VCaP (cell line): ENCODE measurements around the gene RNF133.

ENCODE experiments used
- H3K27ac ChIP-seq: fragments of 450-650 bp; 2 replicates; pipeline ENCODE4 v1.5.1; 2017
- CTCF ChIP-seq: fragments of 450-650 bp; conservative IDR thresholded peaks from 2 replicates; pipeline ENCODE4 v1.5.1; 2017; ENCODE audit warnings: mild to moderate bottlenecking, moderate library complexity

The RNF133 gene, protein sequence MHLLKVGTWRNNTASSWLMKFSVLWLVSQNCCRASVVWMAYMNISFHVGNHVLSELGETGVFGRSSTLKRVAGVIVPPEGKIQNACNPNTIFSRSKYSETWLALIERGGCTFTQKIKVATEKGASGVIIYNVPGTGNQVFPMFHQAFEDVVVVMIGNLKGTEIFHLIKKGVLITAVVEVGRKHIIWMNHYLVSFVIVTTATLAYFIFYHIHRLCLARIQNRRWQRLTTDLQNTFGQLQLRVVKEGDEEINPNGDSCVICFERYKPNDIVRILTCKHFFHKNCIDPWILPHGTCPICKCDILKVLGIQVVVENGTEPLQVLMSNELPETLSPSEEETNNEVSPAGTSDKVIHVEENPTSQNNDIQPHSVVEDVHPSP

GRCh38 chr7:122699017-122699416, at the start of gene RNF133:
RNF133 (minus strand) TSS chr7:122699117; CDS start chr7:122698918, 199 bp downstream.
- no peak for TF ChIP-seq CTCF
- no peak within 1 kb of the TSS for H3K27ac ChIP-seq

GRCh38 chr7:122748195-122748594, 49.3 kb upstream of the RNF133 start:
- no peak for TF ChIP-seq CTCF
- H3K27ac ChIP-seq, result no peak overlapping the region

- no peak for TF ChIP-seq CTCF
- H3K27ac ChIP-seq, result no peak overlapping the region
Measured at GRCh38 chr7:122746948-122747347, 48.0 kb upstream of the RNF133 start.

DNA sequence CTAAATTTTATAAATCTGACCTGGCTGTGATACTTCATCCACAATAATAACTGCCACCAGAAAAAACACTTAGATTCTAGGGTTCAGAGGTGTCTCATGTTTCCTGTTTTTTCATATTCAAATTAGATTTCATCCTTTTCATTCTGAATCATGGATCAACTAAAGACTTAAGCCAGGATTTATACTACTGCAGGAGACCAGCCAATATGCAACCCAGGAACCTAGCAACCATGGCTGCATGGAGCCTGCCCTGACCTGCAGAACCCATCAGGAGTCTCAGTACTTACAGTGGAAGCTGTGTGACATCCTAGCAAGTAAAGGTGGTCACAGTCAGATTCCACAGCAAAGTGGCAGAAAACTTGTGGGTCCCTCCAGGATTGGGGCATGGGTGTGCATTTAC, 44.3 kb upstream of the RNF133 start:
- H3K27ac ChIP-seq, result no peak overlapping the region
- TF ChIP-seq CTCF, result no peak

DNA sequence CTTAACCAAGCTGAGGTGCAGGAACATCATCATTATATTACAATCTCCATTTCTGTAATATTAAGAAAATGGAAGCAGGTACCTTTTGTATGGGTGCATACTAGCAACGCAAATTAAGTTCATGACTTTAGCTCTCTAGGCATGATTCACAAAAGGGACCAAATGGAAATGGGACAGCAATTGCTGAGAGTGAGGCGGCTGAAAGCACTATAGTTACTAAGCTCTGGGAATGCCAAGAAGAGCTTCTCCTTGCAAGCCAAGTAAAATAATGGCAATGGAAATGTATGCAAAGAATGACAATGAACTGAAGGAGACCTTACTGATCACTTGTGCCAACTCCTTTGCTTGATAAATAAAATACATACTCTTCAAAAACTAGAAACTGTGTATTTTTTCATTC, 40.0 kb upstream of the RNF133 start:
- no peak overlapping the region for H3K27ac ChIP-seq
- TF ChIP-seq CTCF, result no peak

DNA sequence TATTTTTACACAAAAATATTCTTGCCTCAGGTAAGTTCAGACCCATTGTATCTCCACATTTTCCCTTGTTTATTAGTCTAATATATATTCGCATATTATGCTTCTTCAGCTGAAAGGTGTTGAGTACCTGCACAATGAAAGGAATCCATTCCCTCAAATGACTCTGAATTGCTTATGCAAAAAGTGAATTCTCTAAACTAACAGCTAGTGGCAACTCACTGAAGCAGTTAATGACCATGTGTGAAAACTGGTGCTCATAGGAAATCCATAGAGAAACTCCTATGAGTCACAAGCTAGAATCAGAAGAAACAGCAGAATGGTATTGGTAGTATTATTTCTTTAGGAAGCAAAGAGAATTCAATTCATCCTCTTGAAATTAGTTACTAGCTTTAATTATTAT, 37.3 kb upstream of the RNF133 start:
- TF ChIP-seq CTCF, result no peak
- H3K27ac ChIP-seq, result no peak overlapping the region

DNA sequence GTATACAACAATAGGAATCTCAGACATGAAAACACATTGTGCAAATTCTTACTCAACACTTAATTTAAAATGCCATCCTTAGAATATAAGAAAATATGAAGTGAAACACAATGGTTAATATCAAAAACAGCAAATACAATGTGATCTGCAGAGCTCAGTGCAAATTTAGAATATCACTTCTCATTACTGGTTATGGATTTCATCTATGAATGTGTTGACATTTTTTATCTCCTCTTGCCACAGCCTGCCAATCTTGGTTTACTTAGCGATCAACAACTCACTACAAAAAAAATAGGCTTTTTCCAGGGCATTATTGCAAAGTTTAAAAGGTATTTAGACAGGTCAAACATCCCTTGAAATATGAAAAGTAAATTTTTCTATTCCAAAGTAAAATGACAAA, 28.8 kb upstream of the RNF133 start:
- TF ChIP-seq CTCF, result no peak
- no peak overlapping the region for H3K27ac ChIP-seq
